Measurements from ENCODE around the gene PGAM5. TPM values are rescaled to one million over a fixed set of nuclear protein-coding genes. Genes with fewer than 3 reads are reported as not detected.

The PGAM5 gene
- total RNA-seq, 5 donors from 2014 or later (not counting 1 experiment from before 2014, with no cell fraction given): 21.3 to 32.4 (median 31.5) TPM

DNA sequence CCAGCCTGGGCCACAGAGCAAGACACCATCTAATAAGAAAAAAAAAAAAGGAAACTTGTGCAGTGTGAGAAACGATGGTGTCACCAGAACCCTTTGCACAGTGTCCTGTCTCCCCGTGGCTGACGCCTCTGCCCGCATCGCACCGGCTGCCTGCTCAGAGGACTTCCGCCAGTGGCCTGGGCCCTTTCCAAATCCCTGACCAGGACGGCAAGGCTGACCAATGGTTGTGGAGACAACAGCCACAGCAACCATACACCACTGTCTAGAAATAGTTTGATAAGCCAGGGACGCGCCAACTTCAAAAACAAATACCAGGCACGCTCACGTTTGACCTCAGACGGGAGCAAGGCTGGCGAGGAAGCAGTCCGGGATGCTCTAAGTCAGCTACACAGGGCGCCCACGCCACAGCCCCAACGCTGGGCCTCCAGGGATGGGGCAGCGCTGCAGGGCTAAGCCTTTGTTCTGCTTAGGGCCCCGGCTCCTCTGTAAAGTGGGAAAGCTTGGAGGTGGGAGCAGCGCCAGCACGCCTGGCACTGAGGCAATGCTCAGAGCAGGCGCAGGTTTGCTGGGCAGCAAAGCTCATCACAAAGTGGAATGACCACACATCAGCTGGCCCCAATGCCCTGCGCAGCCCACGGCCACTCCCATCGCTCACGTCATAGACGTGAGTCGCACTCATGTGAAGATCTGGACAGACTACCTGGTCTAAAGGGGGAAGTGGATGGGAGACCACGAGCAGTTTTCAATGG is 12.5 kb downstream of the PGAM5 start:
- peaks cover 0 to 1% (median 0%) of the 10 kb centered on the region in 3 donors for H3K4me1 Mint-ChIP-seq
- H3K27me3 Mint-ChIP-seq: no peaks in the 10 kb centered on the region
- ChIA-PET CTCF (no interaction called here), POLR2A (no interaction called here)
- H3K36me3 Mint-ChIP-seq: peaks cover 55% of the 10 kb centered on the region
- Histone ChIP-seq H3K36me3 (ENCODE audit: control insufficient read depth in 2 of 2, extremely low read depth in 1 of 2, insufficient read depth in 1 of 2, low read length in 1 of 2) (peaks cover 35 to 80% of the 10 kb centered on the region in 2 donors), H3K4me1 (ENCODE audit: control insufficient read depth in 1 of 2, extremely low read depth in 1 of 2, insufficient read depth in 2 of 2, low read length in 2 of 2) (no peaks in the 10 kb centered on the region), H3K27me3 (replicated peaks in 1 of 2; ENCODE audit: control insufficient read depth in 2 of 2, extremely low read depth in 1 of 2, insufficient read depth in 2 of 2, low read length in 1 of 2) (no peaks in the 10 kb centered on the region), H3K4me3 (ENCODE audit: control insufficient read depth in 1 of 2, extremely low read depth in 1 of 2, low read length in 1 of 2) (no peak overlapping the region), H3K9me3 (no peaks in the 10 kb centered on the region), H3K27ac (ENCODE audit: low read length) (no peak overlapping the region)
- no peak overlapping the region for H3K27ac Mint-ChIP-seq
- no peaks in the 10 kb centered on the region for H3K9me3 Mint-ChIP-seq
- 93% methylated on average over 17 of the region's 30 CpGs for WGBS (ENCODE audit: insufficient coverage)
- H3K4me3 Mint-ChIP-seq: no peak overlapping the region
- no peak for DNase-seq
- no peak for ATAC-seq (replicated peaks in 1 of 4)

DNA sequence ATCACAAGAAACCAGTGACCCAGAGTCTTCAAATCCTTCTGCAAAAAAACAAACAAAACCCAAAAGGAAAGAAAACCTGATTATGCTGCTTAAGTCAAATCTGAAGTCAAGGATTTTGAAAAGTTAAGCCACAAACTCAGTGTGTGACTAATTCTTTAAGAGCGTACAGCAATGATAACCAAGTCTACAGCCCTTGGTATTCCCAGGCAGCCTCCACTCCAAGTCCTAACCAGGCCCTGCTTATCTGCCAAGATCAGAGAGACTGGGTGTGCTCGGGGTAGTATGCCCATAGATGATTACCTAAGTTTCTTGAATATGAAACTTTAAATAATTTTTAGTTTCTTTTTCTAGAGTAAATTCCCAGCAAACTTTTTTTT is 13.1 kb downstream of the PGAM5 start:
- DNase-seq (no peak), ATAC-seq (replicated peaks in 1 of 4) (no peak)
- H3K36me3 Mint-ChIP-seq: peaks cover 57% of the 10 kb centered on the region
- no CpG with 5 or more reads among the region's 2 CpGs for WGBS (ENCODE audit: insufficient coverage)
- CTCF ChIA-PET: no interaction called here
- Histone ChIP-seq H3K9me3 (no peaks in the 10 kb centered on the region), H3K4me3 (ENCODE audit: control insufficient read depth in 1 of 2, extremely low read depth in 1 of 2, low read length in 1 of 2) (no peak overlapping the region), H3K27me3 (replicated peaks in 1 of 2; ENCODE audit: control insufficient read depth in 2 of 2, extremely low read depth in 1 of 2, insufficient read depth in 2 of 2, low read length in 1 of 2) (no peaks in the 10 kb centered on the region), H3K36me3 (ENCODE audit: control insufficient read depth in 2 of 2, extremely low read depth in 1 of 2, insufficient read depth in 1 of 2, low read length in 1 of 2) (peaks cover 36 to 83% of the 10 kb centered on the region in 2 donors), H3K27ac (ENCODE audit: low read length) (no peak overlapping the region), H3K4me1 (ENCODE audit: control insufficient read depth in 1 of 2, extremely low read depth in 1 of 2, insufficient read depth in 2 of 2, low read length in 2 of 2) (no peaks in the 10 kb centered on the region)
- no peak overlapping the region for H3K4me3 Mint-ChIP-seq
- H3K4me1 Mint-ChIP-seq: peaks cover 0 to 2% (median 2%) of the 10 kb centered on the region in 3 donors
- POLR2A ChIA-PET: no interaction called here
- H3K27ac Mint-ChIP-seq: no peak overlapping the region
- no peaks in the 10 kb centered on the region for H3K9me3 Mint-ChIP-seq
- H3K27me3 Mint-ChIP-seq: no peaks in the 10 kb centered on the region

DNA sequence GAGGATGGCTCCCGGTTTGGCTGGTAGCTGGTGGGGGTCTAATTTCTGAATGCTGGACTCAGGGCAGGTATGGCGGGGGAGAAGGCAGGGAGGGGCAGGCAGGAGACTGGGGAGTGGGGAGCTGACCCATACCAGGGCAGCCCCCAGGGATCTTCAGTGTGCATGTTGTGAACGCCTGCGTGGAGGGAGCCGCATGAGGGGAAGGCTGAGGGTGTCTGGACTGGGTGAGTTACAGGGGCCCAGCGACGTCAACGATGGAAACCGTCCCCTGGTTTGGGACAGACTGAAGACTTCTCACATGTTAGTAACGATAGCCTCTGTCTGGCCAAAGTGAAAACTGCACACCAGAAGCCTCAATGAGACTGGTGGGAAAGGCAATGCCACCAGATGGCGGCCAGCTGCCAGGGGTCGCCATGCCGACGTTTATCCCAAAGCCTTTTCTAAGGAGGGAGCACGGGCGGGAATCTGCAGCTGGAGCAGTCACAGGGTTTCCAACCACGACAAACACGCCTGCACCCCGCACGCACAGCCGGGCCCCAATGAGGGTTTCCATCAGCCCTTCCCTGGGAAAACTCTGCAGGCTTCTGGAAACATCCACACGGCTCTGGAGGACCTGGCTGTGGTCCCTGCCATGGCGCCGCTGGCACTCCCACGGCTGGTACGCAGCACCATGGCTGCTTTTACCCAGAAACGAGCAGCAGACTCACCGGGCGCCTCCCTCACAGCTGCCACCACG is 14.0 kb downstream of the PGAM5 start:
- peaks cover 52% of the 10 kb centered on the region for H3K36me3 Mint-ChIP-seq
- no peak overlapping the region for H3K27ac Mint-ChIP-seq
- H3K4me1 ChIP-seq (ENCODE audit: control insufficient read depth in 1 of 2, extremely low read depth in 1 of 2, insufficient read depth in 2 of 2, low read length in 2 of 2): no peaks in the 10 kb centered on the region
- no peak for DNase-seq
- no peak for ATAC-seq (replicated peaks in 1 of 4)
- H3K9me3 Mint-ChIP-seq: no peaks in the 10 kb centered on the region
- no peaks in the 10 kb centered on the region for H3K27me3 Mint-ChIP-seq
- H3K9me3 ChIP-seq: no peaks in the 10 kb centered on the region
- ChIA-PET POLR2A (no interaction called here), CTCF (no interaction called here)
- H3K36me3 ChIP-seq (ENCODE audit: control insufficient read depth in 2 of 2, extremely low read depth in 1 of 2, insufficient read depth in 1 of 2, low read length in 1 of 2): peaks cover 29 to 78% of the 10 kb centered on the region in 2 donors
- no peak overlapping the region for H3K4me3 ChIP-seq (ENCODE audit: control insufficient read depth in 1 of 2, extremely low read depth in 1 of 2, low read length in 1 of 2)
- no peak overlapping the region for H3K27ac ChIP-seq (ENCODE audit: low read length)
- H3K4me3 Mint-ChIP-seq: no peak overlapping the region
- WGBS (ENCODE audit: insufficient coverage): 95% methylated on average over 27 of the region's 30 CpGs
- H3K4me1 Mint-ChIP-seq: peaks cover 1 to 5% (median 3%) of the 10 kb centered on the region in 3 donors
- H3K27me3 ChIP-seq (replicated peaks in 1 of 2; ENCODE audit: control insufficient read depth in 2 of 2, extremely low read depth in 1 of 2, insufficient read depth in 2 of 2, low read length in 1 of 2): no peaks in the 10 kb centered on the region

DNA sequence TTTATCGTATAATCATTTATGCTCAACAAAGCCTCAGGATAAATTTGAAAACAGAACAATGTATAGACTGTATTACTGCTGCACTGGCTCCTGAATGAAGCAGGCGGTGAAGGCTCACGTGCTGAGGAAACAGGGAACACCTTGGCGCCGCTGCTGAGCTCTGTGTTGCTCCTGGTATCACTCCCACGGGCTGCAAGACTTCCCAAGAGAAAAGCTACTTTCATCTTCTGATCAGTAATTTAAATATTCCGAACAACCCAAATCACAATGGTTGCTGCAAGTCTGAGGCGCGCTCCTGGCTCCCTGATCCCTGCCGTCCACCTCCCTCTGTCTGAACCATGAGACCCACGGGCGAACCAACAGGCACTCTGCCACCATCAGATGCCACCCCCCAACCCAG is 15.7 kb downstream of the PGAM5 start:
- Mint-ChIP-seq H3K27ac (no peak overlapping the region), H3K36me3 (peaks cover 55% of the 10 kb centered on the region), H3K4me1 (peaks cover 2 to 5% (median 3%) of the 10 kb centered on the region in 3 donors), H3K9me3 (no peaks in the 10 kb centered on the region), H3K27me3 (no peaks in the 10 kb centered on the region), H3K4me3 (no peak overlapping the region)
- ATAC-seq (replicated peaks in 1 of 4) (no peak), DNase-seq (no peak)
- no peak overlapping the region for H3K27ac ChIP-seq (ENCODE audit: low read length)
- POLR2A ChIA-PET: no interaction called here
- H3K36me3 ChIP-seq (ENCODE audit: control insufficient read depth in 2 of 2, extremely low read depth in 1 of 2, insufficient read depth in 1 of 2, low read length in 1 of 2): peaks cover 35 to 77% of the 10 kb centered on the region in 2 donors
- over 99% methylated on average over 9 of the region's 12 CpGs for WGBS (ENCODE audit: insufficient coverage)
- no peaks in the 10 kb centered on the region for H3K4me1 ChIP-seq (ENCODE audit: control insufficient read depth in 1 of 2, extremely low read depth in 1 of 2, insufficient read depth in 2 of 2, low read length in 2 of 2)
- no peaks in the 10 kb centered on the region for H3K9me3 ChIP-seq
- H3K27me3 ChIP-seq (replicated peaks in 1 of 2; ENCODE audit: control insufficient read depth in 2 of 2, extremely low read depth in 1 of 2, insufficient read depth in 2 of 2, low read length in 1 of 2): no peaks in the 10 kb centered on the region
- no peak overlapping the region for H3K4me3 ChIP-seq (ENCODE audit: control insufficient read depth in 1 of 2, extremely low read depth in 1 of 2, low read length in 1 of 2)
- CTCF ChIA-PET: no interaction called here

DNA sequence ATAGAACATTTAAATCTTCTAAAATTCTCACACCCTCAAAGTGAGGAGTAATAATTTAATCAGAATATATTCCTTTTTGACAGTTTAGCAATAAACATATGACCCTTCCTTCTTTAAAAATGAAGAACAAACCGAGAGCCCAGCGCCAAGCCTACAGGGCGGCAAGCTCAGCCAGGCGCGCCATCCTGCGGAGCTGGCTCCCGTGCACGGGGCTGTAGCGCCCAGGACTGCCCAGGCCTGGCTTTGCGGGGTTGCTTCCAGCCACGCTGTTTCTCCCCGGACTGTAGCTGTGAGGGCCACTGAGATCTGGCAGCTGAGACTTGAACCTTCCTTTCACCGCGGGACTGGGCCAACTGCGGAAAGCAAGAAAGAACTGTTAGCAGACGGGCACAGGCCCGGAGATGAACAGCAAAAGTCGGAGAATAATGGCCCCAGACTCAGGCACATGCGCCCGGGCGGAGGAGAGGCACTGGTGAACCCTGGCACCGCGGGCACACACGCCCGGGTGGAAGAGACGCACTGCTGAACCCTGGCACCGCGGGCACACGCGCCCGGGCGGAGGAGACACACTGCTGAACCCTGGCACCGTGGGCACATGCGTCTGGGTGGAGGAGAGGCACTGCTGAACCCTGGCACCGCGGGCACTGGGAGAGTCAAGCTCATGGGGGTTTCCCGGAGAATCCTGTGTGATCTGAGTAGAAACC is 16.6 kb downstream of the PGAM5 start:
- H3K27ac Mint-ChIP-seq: no peak overlapping the region
- H3K4me3 Mint-ChIP-seq: no peak overlapping the region
- peaks cover 2 to 9% (median 5%) of the 10 kb centered on the region in 3 donors for H3K4me1 Mint-ChIP-seq
- POLR2A ChIA-PET: no interaction called here
- DNase-seq: no peak
- 96% methylated on average over 36 of the region's 37 CpGs for WGBS (ENCODE audit: insufficient coverage)
- no peaks in the 10 kb centered on the region for H3K27me3 Mint-ChIP-seq
- H3K4me1 ChIP-seq (ENCODE audit: control insufficient read depth in 1 of 2, extremely low read depth in 1 of 2, insufficient read depth in 2 of 2, low read length in 2 of 2): no peaks in the 10 kb centered on the region
- CTCF ChIA-PET: no interaction called here
- no peak overlapping the region for H3K27ac ChIP-seq (ENCODE audit: low read length)
- H3K9me3 Mint-ChIP-seq: no peaks in the 10 kb centered on the region
- H3K4me3 ChIP-seq (ENCODE audit: control insufficient read depth in 1 of 2, extremely low read depth in 1 of 2, low read length in 1 of 2): no peak overlapping the region
- peaks cover 61% of the 10 kb centered on the region for H3K36me3 Mint-ChIP-seq
- H3K36me3 ChIP-seq (ENCODE audit: control insufficient read depth in 2 of 2, extremely low read depth in 1 of 2, insufficient read depth in 1 of 2, low read length in 1 of 2): peaks cover 39 to 83% of the 10 kb centered on the region in 2 donors
- H3K9me3 ChIP-seq: no peaks in the 10 kb centered on the region
- H3K27me3 ChIP-seq (replicated peaks in 1 of 2; ENCODE audit: control insufficient read depth in 2 of 2, extremely low read depth in 1 of 2, insufficient read depth in 2 of 2, low read length in 1 of 2): no peaks in the 10 kb centered on the region
- ATAC-seq (replicated peaks in 1 of 4): no peak

DNA sequence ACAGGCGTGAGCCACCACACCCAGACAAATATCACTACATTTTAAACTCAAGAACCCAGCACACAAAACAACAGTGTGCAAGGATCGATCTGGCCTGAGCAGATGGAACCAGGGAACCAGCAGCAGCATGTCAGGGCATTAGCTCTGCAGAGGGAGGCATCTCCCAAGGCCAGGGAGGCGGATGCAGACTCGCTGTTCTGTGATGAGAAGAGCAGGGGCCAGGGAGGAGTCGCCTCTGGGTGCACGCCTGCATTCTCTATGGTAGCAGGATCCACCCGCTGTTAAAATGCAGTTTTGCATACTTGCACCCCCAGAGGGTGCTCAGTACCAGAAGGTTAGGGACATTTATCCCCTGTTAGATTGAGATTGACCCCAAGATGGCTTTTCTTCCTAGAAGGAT is 17.9 kb downstream of the PGAM5 start:
- ATAC-seq (replicated peaks in 1 of 4) (no peak), DNase-seq (no peak)
- Histone ChIP-seq H3K36me3 (ENCODE audit: control insufficient read depth in 2 of 2, extremely low read depth in 1 of 2, insufficient read depth in 1 of 2, low read length in 1 of 2) (peaks cover 39 to 84% of the 10 kb centered on the region in 2 donors), H3K27ac (ENCODE audit: low read length) (no peak overlapping the region), H3K9me3 (no peaks in the 10 kb centered on the region), H3K27me3 (replicated peaks in 1 of 2; ENCODE audit: control insufficient read depth in 2 of 2, extremely low read depth in 1 of 2, insufficient read depth in 2 of 2, low read length in 1 of 2) (no peaks in the 10 kb centered on the region), H3K4me1 (ENCODE audit: control insufficient read depth in 1 of 2, extremely low read depth in 1 of 2, insufficient read depth in 2 of 2, low read length in 2 of 2) (no peaks in the 10 kb centered on the region), H3K4me3 (ENCODE audit: control insufficient read depth in 1 of 2, extremely low read depth in 1 of 2, low read length in 1 of 2) (no peak overlapping the region)
- H3K9me3 Mint-ChIP-seq: no peaks in the 10 kb centered on the region
- peaks cover 2 to 9% (median 4%) of the 10 kb centered on the region in 3 donors for H3K4me1 Mint-ChIP-seq
- ChIA-PET CTCF (interaction anchor here in 1 of 2 donors (0.6 kb wide), 1 partner anchor 96 kb away, joined by 5 read pairs; no protein-coding TSS in a partner anchor), POLR2A (no interaction called here)
- no peak overlapping the region for H3K27ac Mint-ChIP-seq
- peaks cover 72% of the 10 kb centered on the region for H3K36me3 Mint-ChIP-seq
- no peaks in the 10 kb centered on the region for H3K27me3 Mint-ChIP-seq
- 100% methylated on average over 5 of the region's 7 CpGs for WGBS (ENCODE audit: insufficient coverage)
- no peak overlapping the region for H3K4me3 Mint-ChIP-seq
